Neural progenitor cell (in vitro differentiated cells): Measurements from ENCODE around the gene P2RY13.

ENCODE experiments used
- CTCF ChIP-seq: fragments of 200-600 bp; sonication (generic); IDR thresholded peaks from 2 replicates; pipeline ENCODE4 v1.5.1; 2017; ENCODE audit warnings: antibody characterized with exemption, mild to moderate bottlenecking
- EZH2 ChIP-seq: fragments of 200-600 bp; sonication (generic); IDR thresholded peaks from 2 replicates; pipeline ENCODE4 v1.6.1; 2017; ENCODE audit warnings: antibody characterized with exemption, mild to moderate bottlenecking, moderate library complexity

- TF ChIP-seq CTCF (no peak), EZH2 (no peak)
Observed at GRCh38 chr3:151301787-151302186, 27.6 kb downstream of the P2RY13 start.
